Mucosa of rectum (tissue), 2 donors: ENCODE results near the gene BTBD2.

Experiments
- H3K27ac ChIP-seq, 2 donors: one replicate each; pipeline ENCODE4 v1.7.0; 2013; ENCODE audit warnings: inconsistent platforms in 2 of 2, low read depth in 2 of 2, low read length in 2 of 2
- H3K27me3 ChIP-seq, 2 donors: one replicate each; pipeline ENCODE4 v1.7.0; 2013; ENCODE audit warnings: low read length in 2 of 2; ENCODE audit not compliant: control insufficient read depth in 2 of 2, insufficient read depth in 2 of 2
- H3K36me3 ChIP-seq, 2 donors: one replicate each; pipeline ENCODE4 v1.7.0; 2013; ENCODE audit warnings: low read length in 2 of 2; ENCODE audit not compliant: control insufficient read depth in 2 of 2, insufficient read depth in 2 of 2
- H3K4me1 ChIP-seq, 2 donors: one replicate each; pipeline ENCODE4 v1.7.0; 2013; ENCODE audit warnings: low read length in 2 of 2, mild to moderate bottlenecking in 1 of 2; ENCODE audit not compliant: control insufficient read depth in 2 of 2, insufficient read depth in 2 of 2
- H3K4me3 ChIP-seq, 2 donors: one replicate each; pipeline ENCODE4 v1.7.0; 2013; ENCODE audit warnings: low read length in 2 of 2
- H3K9ac ChIP-seq, 2 donors: one replicate each; pipeline ENCODE4 v1.7.0; 2013; ENCODE audit warnings: low read length in 2 of 2, low read depth in 1 of 2, mild to moderate bottlenecking in 1 of 2
- H3K9me3 ChIP-seq, 2 donors: one replicate each; pipeline ENCODE4 v1.7.0; 2013; ENCODE audit warnings: low read length in 2 of 2; ENCODE audit not compliant: control insufficient read depth in 2 of 2
- donor health status: healthy.
- donor health status: Normal muscosa, but diverticular disease.

BTBD2 gene

DNA sequence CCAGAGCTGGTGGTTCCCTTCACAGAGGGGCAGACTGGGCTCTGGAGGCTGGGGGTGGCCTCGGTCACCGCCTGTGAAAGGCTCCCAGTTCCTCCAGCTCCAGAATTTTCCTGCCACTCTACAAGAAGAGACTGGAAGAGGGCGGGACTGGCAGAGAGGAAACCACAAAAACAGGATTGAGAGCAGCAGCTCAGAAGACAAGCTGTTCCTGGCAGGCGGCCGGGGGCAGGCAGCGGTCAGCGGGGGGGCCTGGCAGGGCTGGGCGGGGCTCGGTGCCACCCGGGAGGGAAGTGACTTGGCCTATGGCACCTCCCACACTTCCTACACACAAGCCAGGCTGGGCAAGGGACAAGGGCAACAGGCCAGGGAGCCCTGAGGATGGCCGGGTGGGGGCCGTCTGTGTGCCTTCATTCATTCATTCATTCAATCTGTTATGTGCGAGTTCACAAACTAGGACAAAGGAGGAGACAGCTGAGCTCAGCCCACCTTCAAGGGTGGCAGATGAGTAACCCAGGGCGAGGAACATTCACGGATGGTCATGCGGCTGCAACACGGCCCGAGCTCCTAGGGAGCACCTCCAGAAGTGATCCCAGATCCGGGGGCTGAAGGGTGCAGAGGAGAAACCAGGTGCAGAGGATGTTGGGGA lies 16.9 kb upstream of the BTBD2 start:
- H3K4me3 ChIP-seq, result peak overlapping the region; percentile 48 to 60
- no peaks in the 10 kb centered on the region for H3K9me3 ChIP-seq
- no peaks in the 10 kb centered on the region for H3K36me3 ChIP-seq
- H3K9ac ChIP-seq, result peak overlapping the region; percentile 60 to 85
- peak overlapping the region; percentile 85 to 99 for H3K27ac ChIP-seq
- no peaks in the 10 kb centered on the region for H3K27me3 ChIP-seq
- H3K4me1 ChIP-seq, result peaks cover 11 to 26% of the 10 kb centered on the region in 2 donors

DNA sequence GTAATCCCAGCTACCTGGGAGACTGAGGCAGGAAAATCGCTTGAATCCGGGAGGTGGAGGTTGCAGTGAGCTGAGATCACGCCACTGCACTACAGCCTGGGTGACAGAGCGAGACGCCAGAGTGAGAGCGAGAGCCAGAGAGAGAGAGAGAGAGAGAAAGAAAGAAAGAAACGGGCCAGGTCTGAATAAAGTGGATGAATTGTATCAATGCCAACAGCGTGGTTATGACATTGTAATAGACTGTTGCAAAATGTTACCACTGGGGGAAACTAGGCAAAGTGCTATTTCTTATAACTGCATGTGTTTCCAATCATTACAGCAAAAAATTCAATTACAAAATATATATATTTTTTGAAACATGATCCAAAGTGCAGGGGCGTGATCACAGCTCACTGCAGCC lies 11.8 kb upstream of the BTBD2 start:
- Histone ChIP-seq H3K9ac (no peak overlapping the region), H3K36me3 (no peaks in the 10 kb centered on the region), H3K27me3 (no peaks in the 10 kb centered on the region), H3K27ac (no peak overlapping the region), H3K4me1 (peaks cover 5 to 9% of the 10 kb centered on the region in 2 donors), H3K9me3 (no peaks in the 10 kb centered on the region), H3K4me3 (no peak overlapping the region)

DNA sequence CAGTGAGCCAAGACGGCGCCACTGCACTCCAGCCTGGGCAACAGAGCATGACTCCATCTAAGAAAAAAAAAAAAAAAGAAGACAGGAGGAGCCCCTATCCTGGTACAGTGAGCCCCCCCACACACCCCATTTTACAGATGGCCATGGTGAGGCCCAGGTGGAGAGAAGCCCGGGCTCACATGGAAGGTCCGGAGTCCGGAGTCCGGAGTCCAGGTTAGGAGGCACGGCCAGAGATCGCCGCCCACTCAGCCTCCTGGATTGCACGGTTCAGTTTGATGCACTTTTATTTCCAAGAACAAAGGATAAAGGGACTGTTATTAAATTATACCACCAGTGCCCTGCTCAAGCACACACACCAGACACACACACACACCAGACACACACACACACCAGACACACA lies 11.3 kb upstream of the BTBD2 start:
- H3K9me3 ChIP-seq, result no peaks in the 10 kb centered on the region
- H3K27me3 ChIP-seq, result no peaks in the 10 kb centered on the region
- H3K27ac ChIP-seq, result no peak overlapping the region
- no peak overlapping the region for H3K9ac ChIP-seq
- H3K4me1 ChIP-seq, result peaks cover under 1 to 4% of the 10 kb centered on the region in 2 donors
- H3K36me3 ChIP-seq, result no peaks in the 10 kb centered on the region
- no peak overlapping the region for H3K4me3 ChIP-seq

DNA sequence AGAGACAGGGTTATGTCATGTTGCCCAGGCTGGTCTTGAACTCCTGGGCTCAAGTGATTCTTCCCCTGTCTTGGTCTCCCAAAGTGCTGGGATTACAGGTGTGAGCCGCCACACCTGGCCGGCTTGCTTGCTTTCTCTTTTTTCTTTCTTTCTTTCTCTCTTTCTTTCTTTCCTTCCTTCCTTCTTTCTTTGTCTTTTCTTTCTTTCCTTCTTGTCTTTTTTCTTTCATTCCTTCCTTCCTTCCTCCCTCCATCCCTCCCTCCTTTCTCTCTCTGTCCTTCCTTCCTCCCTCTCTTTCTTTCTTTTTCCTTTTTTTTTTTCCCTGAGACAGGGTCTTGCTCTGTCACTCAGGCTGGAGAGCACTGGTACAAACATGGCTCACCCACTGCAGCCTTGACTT lies 6.8 kb upstream of the BTBD2 start:
- H3K36me3 ChIP-seq, result no peaks in the 10 kb centered on the region
- H3K4me3 ChIP-seq, result no peak overlapping the region
- H3K9me3 ChIP-seq, result no peaks in the 10 kb centered on the region
- H3K27me3 ChIP-seq, result no peaks in the 10 kb centered on the region
- H3K27ac ChIP-seq, result no peak overlapping the region
- peaks cover 2 to 6% of the 10 kb centered on the region in 2 donors for H3K4me1 ChIP-seq
- H3K9ac ChIP-seq, result no peak overlapping the region

DNA sequence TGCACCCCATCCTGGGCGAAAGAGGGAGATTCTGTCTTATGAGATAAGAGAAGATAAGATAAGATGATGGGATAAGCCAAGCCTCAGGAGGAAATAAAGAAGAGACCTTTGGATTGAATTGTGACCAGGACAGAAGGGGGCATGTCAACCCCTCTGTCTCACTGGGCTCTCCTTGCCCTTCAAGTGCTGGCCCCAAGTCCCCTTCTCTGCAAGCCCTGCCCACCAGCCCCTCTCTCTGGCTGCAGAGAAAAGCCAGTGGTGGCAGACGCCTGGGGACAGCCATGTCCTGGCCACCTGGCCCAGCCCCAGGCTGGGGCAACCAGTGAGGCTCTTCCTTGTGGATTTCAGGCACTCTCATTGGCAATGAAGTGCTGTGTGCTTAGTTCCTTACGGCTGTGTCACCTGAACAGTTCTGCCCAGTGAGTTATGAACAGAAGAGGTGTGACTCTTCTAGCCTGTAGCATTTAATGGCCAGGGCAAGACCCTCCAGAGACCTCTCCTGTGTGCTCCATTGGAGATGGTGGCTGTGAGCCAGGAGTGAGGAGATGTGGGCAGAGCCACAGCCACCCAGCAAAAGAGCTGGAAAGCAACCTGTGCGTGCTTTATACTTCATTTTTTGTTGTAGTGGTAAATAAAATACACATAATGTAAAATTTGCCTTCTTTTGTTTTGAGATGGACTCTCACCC lies 6.1 kb upstream of the BTBD2 start:
- Histone ChIP-seq H3K36me3 (no peaks in the 10 kb centered on the region), H3K9ac (no peak overlapping the region), H3K9me3 (no peaks in the 10 kb centered on the region), H3K27ac (peak overlapping the region in 1 of 2 donors; percentile 25), H3K27me3 (no peaks in the 10 kb centered on the region), H3K4me1 (peaks cover 2 to 6% of the 10 kb centered on the region in 2 donors), H3K4me3 (no peak overlapping the region)

DNA sequence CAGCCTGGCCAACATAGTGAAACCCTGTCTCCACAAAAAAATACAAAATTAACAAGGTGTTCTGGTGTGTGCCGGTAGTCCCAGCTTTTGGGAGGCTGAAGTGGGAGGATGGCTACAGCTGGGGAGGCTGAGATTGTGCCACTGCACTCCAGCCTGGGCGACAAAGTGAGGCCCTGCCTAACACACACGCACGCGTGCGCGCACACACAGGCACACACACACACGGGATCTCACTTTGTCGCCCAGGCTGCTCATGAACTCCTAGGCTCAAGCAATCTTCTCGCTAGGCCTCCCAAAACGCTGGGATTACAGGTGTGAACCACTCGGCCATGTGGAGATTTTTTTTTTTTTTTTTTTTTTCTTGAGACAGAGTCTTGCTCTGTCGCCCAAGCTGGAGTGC lies 3.2 kb upstream of the BTBD2 start:
- Histone ChIP-seq H3K36me3 (no peaks in the 10 kb centered on the region), H3K27ac (no peak overlapping the region)

DNA sequence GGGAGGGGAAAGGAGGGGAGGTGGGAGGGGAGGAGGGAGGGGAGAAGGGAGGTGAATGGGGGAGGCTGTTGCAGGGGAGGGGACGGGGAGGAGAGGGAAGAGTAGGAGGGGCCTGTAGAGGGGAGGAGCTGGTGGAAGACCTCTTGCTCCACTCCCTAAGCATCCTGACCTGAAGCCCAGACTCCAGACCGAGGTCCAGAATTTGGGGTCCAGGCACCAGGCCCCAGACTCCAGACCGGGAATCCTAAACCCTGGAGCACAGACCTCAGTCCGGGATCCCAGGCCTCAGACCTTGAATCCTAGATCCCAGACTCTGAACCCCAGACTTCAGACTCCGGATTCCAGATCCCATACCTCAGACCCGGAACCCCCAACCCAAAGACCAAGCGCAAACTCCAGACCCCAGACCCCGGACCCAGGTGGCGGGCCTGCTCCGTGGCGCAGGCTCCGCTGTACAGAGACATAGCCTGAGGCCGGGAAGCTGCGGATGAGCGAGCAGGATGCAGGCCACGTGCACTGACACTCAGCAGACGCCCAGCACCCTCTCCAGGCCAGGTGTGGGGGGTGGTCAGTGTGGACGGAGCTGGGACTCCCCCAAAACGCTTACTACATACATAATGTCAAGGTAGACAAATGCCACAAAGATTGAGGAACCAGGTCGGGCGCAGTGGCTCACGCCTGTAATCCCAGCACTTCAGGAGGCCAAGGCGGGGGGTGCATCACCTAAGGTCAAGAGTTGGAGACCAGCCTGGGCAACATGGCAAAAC lies 710 bp upstream of the BTBD2 start:
- peaks cover 6 to 10% of the 10 kb centered on the region in 2 donors for H3K4me1 ChIP-seq
- no peaks in the 10 kb centered on the region for H3K36me3 ChIP-seq
- no peaks in the 10 kb centered on the region for H3K27me3 ChIP-seq
- no peaks in the 10 kb centered on the region for H3K9me3 ChIP-seq
- peak overlapping the region; percentile 54 to 58 for H3K4me3 ChIP-seq
- peak overlapping the region in 1 of 2 donors; percentile 57 for H3K9ac ChIP-seq
- peak overlapping the region; percentile 45 to 55 for H3K27ac ChIP-seq

More for the DNA sequence above, 3.2 kb upstream of the BTBD2 start:
- no peaks in the 10 kb centered on the region for H3K9me3 ChIP-seq
- H3K9ac ChIP-seq, result no peak overlapping the region
- peaks cover 10% of the 10 kb centered on the region in 2 donors for H3K4me1 ChIP-seq
- no peaks in the 10 kb centered on the region for H3K27me3 ChIP-seq
- H3K4me3 ChIP-seq, result no peak overlapping the region

DNA sequence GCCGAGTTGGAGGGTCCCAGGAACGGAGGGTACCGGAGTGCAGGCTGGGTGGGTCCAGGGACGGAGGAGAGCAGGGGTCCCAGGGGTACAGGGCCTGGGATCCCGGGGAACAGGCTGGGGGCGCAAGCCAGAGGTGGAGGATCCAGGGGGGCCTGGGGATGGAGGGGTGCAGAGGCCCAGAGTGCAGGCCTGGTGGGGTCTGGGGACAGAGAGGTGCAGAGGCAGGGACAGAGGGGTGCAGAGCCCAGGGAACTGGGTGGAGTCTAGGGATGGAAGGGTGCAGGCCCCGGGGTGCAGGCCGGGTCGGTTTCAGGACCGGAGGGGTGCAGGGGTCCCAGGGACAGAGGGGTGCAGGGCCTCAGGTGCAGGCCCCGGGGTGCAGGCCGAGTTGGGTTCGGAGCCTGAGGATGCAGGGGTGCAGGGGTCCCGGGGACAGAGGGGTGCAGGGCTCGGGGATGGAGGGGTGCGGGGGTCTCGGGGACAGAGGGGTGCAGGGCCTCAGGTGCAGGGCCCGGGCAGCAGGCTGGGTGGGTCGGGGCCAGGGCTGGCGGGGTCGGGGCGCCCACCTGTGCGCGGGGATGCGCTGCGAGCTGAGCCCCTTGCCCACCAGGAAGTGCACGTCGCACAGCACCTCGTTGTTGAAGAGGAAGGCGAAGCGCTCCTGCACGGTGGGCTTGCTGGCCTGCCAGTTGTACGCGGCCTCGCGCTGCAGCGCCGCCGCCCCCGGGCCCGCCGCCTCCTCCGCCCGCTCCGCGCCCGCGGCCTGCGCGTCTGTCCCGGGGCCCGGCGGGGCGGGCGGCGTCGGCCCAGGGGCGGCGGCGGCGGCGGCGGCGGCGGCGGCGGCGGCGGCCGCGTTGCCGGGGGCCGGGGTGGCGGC lies 545 bp downstream of the BTBD2 start:
- Histone ChIP-seq H3K4me3 (peak overlapping the region; percentile 72), H3K4me1 (peaks cover 6 to 10% of the 10 kb centered on the region in 2 donors), H3K27ac (peak overlapping the region in 1 of 2 donors; percentile 48), H3K9me3 (no peaks in the 10 kb centered on the region), H3K36me3 (no peaks in the 10 kb centered on the region), H3K9ac (peak overlapping the region; percentile 62 to 65), H3K27me3 (no peaks in the 10 kb centered on the region)

DNA sequence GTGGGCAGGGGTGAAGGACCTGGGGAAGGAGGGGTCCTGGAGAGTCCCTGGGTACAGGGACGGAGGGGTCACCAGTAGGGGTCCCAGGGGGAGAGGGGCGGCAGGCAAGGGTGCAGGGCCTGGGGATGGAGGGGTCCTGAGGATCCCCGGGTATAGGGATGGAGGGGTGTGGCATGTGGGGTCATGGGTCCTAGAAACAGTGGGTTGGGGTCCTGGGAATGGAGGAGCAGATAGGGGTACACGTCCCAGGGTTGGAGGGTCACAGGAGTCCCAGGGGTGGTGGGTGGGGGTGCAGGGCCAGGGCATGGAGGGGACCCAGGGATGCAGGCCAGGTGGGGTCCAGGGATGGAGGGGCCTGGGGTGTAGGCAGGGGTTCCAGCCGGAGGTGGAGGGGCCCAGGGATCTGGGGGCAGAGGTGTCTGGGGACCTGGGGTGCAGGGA lies 1.4 kb downstream of the BTBD2 start:
- no peaks in the 10 kb centered on the region for H3K36me3 ChIP-seq
- no peak overlapping the region for H3K9ac ChIP-seq
- H3K27me3 ChIP-seq, result no peaks in the 10 kb centered on the region
- peaks cover 4 to 7% of the 10 kb centered on the region in 2 donors for H3K4me1 ChIP-seq
- H3K9me3 ChIP-seq, result no peaks in the 10 kb centered on the region
- H3K4me3 ChIP-seq, result no peak overlapping the region
- H3K27ac ChIP-seq, result no peak overlapping the region
